ENCODE data around the gene CCDC32.

- TF ChIP-seq CTCF (conservative IDR thresholded peaks at IDR 0.05 in 1 of 2, IDR thresholded peaks at IDR 0.05 in 1 of 2; ENCODE audit: low read depth in 1 of 2, low read length in 2 of 2) (no peak), EZH2 (IDR thresholded peaks at IDR 0.05; ENCODE audit: low read length, missing control alignments) (no peak)
Measured at GRCh38 chr15:40523611-40524010, 41.2 kb downstream of the CCDC32 start.
